Prostate gland (tissue), 2 donors: ENCODE measurements around the gene TMEM94.

ENCODE experiments used
- CTCF ChIP-seq, 4 experiments: fragments of 200-600 bp in 2 of 4; fragments of 450-650 bp in 2 of 4; sonication (generic) in 2 of 4; IDR thresholded peaks; 1 replicate in 3 of 4; 2 replicates in 1 of 4; pipeline ENCODE4 v1.5.1; 2016 to 2019; ENCODE audit warnings: antibody characterized with exemption in 4 of 4, mild to moderate bottlenecking in 2 of 4, moderate library complexity in 2 of 4
- POLR2A ChIP-seq: fragments of 450-650 bp; IDR thresholded peaks from one replicate; pipeline ENCODE4 v1.6.1; 2016; ENCODE audit warnings: antibody characterized with exemption, mild to moderate bottlenecking
- POLR2AphosphoS5 ChIP-seq: sonication (generic); formaldehyde crosslinking; IDR thresholded peaks from one replicate; pipeline ENCODE4 v1.6.1; 2017; ENCODE audit warnings: antibody characterized with exemption

DNA sequence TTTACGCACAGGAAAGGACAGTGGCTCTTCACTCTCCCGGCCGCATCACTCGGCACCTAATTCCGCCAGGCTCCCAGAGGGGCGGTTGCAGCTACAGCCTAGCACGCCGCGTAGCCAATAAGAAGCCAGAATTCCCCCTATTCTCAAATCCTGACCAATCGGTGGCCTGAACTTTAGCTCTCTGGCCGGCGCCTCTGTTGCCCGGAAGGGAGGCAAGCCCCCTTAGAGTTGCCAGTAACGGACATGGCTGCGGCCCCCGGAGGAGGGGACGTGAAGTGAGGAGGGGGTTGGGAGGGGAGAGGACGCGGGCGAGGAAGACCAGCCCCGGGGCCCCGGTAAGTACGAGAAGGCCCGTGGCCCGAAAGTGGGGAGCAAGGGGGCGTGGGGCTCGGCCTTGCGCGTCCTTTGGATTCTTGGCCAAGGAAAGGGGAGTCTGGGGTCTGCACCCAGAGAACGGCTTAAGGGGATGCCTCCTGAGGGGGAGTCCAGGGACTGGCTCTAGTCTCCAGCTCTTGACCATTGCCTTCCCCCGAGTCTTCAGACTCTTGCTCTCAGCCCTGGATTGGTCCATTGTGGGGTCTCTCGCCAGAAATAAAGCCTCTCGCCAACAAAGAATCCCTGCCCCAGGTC is at the start of gene TMEM94:
- TF ChIP-seq CTCF (IDR thresholded peaks at IDR 0.05) (peak in 1 of 4 experiments; percentile 8), POLR2A (no peak), POLR2AphosphoS5 (peak; percentile 95)
